GM21723 (cell line): ENCODE measurements around the gene WNT5B.

Source experiments
- ATAC-seq: cut with Tn5 transposase; IDR thresholded peaks from one replicate; pipeline ENCODE4 v1.9.1; 2021; ENCODE audit warnings: mild to moderate bottlenecking, moderate library complexity; ENCODE audit not compliant: unreplicated experiment

Gene WNT5B

GRCh38 chr12:1647285-1647669 lies 18.2 kb downstream of the WNT5B start:
- ATAC-seq = no peak

- no peak for ATAC-seq
Observed at GRCh38 chr12:1650260-1650977, 21.4 kb downstream of the WNT5B start.

- no peak for ATAC-seq
Observed at GRCh38 chr12:1650978-1651361, 21.9 kb downstream of the WNT5B start.

GRCh38 chr12:1651946-1652345 lies 22.9 kb downstream of the WNT5B start:
- ATAC-seq = no peak

GRCh38 chr12:1655225-1655788 lies 26.3 kb downstream of the WNT5B start:
- ATAC-seq = no peak

- ATAC-seq = no peak
Observed at GRCh38 chr12:1656902-1657301, 27.9 kb downstream of the WNT5B start.

GRCh38 chr12:1657688-1658087 lies 28.7 kb downstream of the WNT5B start:
- ATAC-seq = no peak

GRCh38 chr12:1660304-1661187 lies 31.5 kb downstream of the WNT5B start:
- no peak for ATAC-seq

- peak; percentile 63 for ATAC-seq
Observed at GRCh38 chr12:1661553-1662335, 32.7 kb downstream of the WNT5B start.

GRCh38 chr12:1662761-1663439 lies 33.9 kb downstream of the WNT5B start:
- no peak for ATAC-seq

- no peak for ATAC-seq
Observed at GRCh38 chr12:1663440-1664132, 34.6 kb downstream of the WNT5B start.

- ATAC-seq = no peak
Observed at GRCh38 chr12:1665366-1665765, 36.3 kb downstream of the WNT5B start.

GRCh38 chr12:1666215-1666614 lies 37.2 kb downstream of the WNT5B start:
- ATAC-seq = no peak

- no peak for ATAC-seq
Observed at GRCh38 chr12:1666685-1667162, 37.7 kb downstream of the WNT5B start.

- no peak for ATAC-seq
Observed at GRCh38 chr12:1668833-1669543, 40.0 kb downstream of the WNT5B start.

- ATAC-seq = no peak
Observed at GRCh38 chr12:1670358-1671268, 41.6 kb downstream of the WNT5B start.

GRCh38 chr12:1676043-1676442 lies 47.0 kb downstream of the WNT5B start:
- ATAC-seq = no peak
